Activated B cell treated with CpG ODN at 0.5 μM for 24 hours (primary cell): ENCODE results near the gene KCNN3. TPM values are rescaled to one million over a fixed set of nuclear protein-coding genes. Genes with fewer than 3 reads are reported as not detected.

Source experiments
- ATAC-seq: fragments of 200-7000 bp; cut with Tn5 transposase; one replicate; pipeline ENCODE4 v1.10.0; 2021; ENCODE audit warnings: low read depth, mild to moderate bottlenecking, moderate library complexity
- CTCF ChIA-PET: fragments of 350-600 bp; sonication (Branson Sonifier 250); formaldehyde crosslinking; loops from one replicate; lab custom pipeline; 2021; ENCODE audit warnings: antibody characterized with exemption; lab: Charles Lee
- POLR2A ChIA-PET: fragments of 350-600 bp; sonication (Branson Sonifier 250); formaldehyde crosslinking; loops from one replicate; lab custom pipeline; 2021; ENCODE audit warnings: antibody characterized with exemption; lab: Charles Lee
- DNase-seq: peaks from one replicate; pipeline ENCODE4 v3.0.0; 2022
- H3K27ac Mint-ChIP-seq: one replicate; pipeline ENCODE4 v1.8.0; 2020; ENCODE audit warnings: mixed read lengths
- H3K27me3 Mint-ChIP-seq: one replicate; pipeline ENCODE4 v1.8.0; 2021; ENCODE audit warnings: mixed read lengths
- H3K36me3 Mint-ChIP-seq: one replicate; pipeline ENCODE4 v1.8.0; 2021; ENCODE audit warnings: low read depth, mixed read lengths
- H3K4me1 Mint-ChIP-seq: one replicate; pipeline ENCODE4 v1.8.0; 2021; ENCODE audit warnings: mixed read lengths
- H3K4me3 Mint-ChIP-seq: one replicate; pipeline ENCODE4 v1.8.0; 2020; ENCODE audit warnings: mild to moderate bottlenecking, mixed read lengths
- H3K9me3 Mint-ChIP-seq: one replicate; pipeline ENCODE4 v1.8.0; 2020; ENCODE audit warnings: mixed read lengths
- CTCF ChIP-seq: fragments of 200-600 bp; IDR thresholded peaks from one replicate; pipeline ENCODE4 v1.8.0; 2022; ENCODE audit warnings: antibody characterized with exemption, mild to moderate bottlenecking
- intact Hi-C: fragments of 100-400 bp; cut with micrococcal nuclease; formaldehyde crosslinking; loops from one replicate; pipeline ENCODE4 v1.15.1; 2024
- total RNA-seq: library from RNA; stranded (reverse); gene quantifications from 2 replicates; pipeline ENCODE4 v1.2.3, GENCODE V29; 2022

The KCNN3 gene
- total RNA-seq, 1 donor from 2014 or later = 1.1 TPM

DNA sequence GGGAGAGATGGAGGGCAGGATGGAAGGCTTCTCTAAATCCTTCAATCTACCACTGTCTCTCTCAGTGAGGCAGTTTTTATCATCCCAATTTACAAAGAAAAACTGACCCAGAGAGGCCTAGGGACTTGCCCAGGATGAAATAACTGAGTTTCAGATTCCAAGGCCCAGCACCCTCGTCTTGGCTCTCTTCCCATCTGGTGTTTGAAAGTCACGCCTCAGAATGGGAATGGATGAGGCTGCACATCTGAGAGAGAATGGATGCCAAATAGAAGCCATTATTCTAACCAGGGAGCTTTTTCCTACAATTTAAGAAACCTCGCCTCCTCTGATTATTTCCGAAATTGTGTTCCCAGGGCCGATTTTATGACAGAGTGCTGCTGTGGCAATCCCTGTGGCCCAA, 10.6 kb upstream of the KCNN3 start:
- Mint-ChIP-seq H3K9me3 (no peaks in the 10 kb centered on the region), H3K4me1 (no peaks in the 10 kb centered on the region), H3K4me3 (no peak overlapping the region), H3K27ac (no peak overlapping the region), H3K36me3 (no peaks in the 10 kb centered on the region), H3K27me3 (no peaks in the 10 kb centered on the region)
- CTCF ChIA-PET = interaction anchor here (1.4 kb wide), 1 partner anchor 321 kb away, joined by 10 read pairs; no protein-coding TSS in a partner anchor
- DNase-seq (no peak), ATAC-seq (no peak)
- TF ChIP-seq CTCF = no peak
- POLR2A ChIA-PET = no interaction called here
- intact Hi-C loops = no loop called here

- ChIA-PET CTCF (interaction anchor here (0.7 to 2.7 kb wide), 19 partner anchors 13 to 399 kb away, joined by 3 to 36 read pairs (median 4); no protein-coding TSS in a partner anchor), POLR2A (interaction anchor here (1.1 to 1.6 kb wide), 2 partner anchors 319 to 321 kb away, joined by 4 to 10 read pairs; partner anchors contain the start of gene UBE2Q1)
- Mint-ChIP-seq H3K27me3 (no peaks in the 10 kb centered on the region), H3K4me1 (no peaks in the 10 kb centered on the region), H3K9me3 (no peaks in the 10 kb centered on the region), H3K36me3 (no peaks in the 10 kb centered on the region), H3K27ac (no peak overlapping the region), H3K4me3 (no peak overlapping the region)
- DNase-seq (no peak), ATAC-seq (no peak)
- intact Hi-C loops = loop anchor here (2.0 kb wide), 1 partner anchor 118 kb away; no protein-coding TSS in a partner anchor
- no peak for TF ChIP-seq CTCF
Observed at GRCh38 chr1:154879038-154879421, 8.9 kb upstream of the KCNN3 start.

DNA sequence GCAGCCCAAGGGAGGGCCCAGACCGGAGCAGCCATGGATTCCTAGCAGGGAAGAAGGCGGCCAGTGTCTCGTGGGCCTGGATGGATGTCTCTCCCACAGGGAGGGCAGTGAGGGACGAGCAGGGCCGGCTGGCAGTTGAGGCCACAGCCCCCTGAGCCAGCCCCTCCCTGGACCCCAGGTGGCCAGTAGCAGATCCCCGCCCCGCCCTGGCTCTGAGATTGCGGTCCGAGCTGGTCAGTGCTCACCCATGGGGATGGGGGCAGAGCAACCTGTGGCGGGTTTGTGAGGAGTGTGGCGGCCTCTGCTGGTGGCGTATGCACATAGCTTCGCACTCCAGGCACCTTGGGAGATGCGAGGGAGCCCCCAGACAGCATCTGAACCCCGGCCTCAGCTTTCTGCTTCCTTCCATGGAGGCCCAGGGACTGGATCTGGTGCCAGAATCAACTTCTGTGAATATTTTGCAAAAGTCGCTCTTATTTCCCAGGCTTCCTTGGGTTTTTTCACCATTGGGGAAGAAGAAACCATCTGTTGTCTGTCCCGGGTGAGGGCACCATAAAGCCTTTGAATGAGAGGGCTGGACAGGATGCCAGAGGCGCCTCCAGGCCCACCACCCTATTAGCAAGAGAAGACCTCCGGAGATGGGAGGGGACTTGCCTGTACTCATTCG, 8.4 kb upstream of the KCNN3 start:
- TF ChIP-seq CTCF = no peak
- Mint-ChIP-seq H3K4me3 (no peak overlapping the region), H3K9me3 (no peaks in the 10 kb centered on the region), H3K27me3 (no peaks in the 10 kb centered on the region), H3K4me1 (no peaks in the 10 kb centered on the region), H3K27ac (no peak overlapping the region), H3K36me3 (no peaks in the 10 kb centered on the region)
- POLR2A ChIA-PET = interaction anchor here (0.8 to 1.6 kb wide), 3 partner anchors 15 to 320 kb away, joined by 3 to 10 read pairs (median 4); partner anchors contain the start of gene UBE2Q1
- ATAC-seq (peak; percentile 99), DNase-seq (peak; percentile 64)
- CTCF ChIA-PET = interaction anchor here (0.7 to 2.7 kb wide), 19 partner anchors 12 to 398 kb away, joined by 3 to 36 read pairs (median 4); no protein-coding TSS in a partner anchor
- intact Hi-C loops = loop anchor here (1.0 to 2.0 kb wide), 5 partner anchors 118 to 399 kb away; no protein-coding TSS in a partner anchor

DNA sequence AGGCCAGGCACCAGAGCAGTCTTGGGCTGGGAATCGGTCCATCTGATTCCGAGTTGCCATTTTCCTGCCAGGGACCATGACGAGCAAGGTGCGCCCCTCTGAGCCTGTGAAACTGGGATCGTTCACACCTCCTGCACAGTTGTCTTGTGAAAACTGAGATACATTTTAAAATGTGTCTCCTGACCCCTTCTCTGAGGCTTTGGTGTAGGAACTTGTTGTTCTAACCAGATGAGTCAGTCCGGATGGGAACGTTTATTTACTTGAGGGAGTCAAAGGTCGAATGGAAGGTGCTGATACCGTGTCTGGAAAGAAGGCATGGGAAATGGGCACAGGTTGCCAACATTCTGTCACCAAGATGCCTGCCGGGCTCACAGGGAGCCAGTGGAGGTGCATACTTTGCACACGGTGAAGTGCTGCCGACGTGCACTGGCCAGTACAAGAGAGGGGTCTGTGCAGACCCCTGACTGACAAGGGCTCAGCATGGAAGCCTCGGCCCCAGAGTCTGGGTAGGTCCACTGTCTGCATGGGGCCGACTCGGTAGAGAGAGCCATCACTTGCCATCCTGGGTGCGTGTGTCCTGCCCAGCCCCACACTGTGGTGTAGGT, 7.4 kb upstream of the KCNN3 start:
- H3K4me3 Mint-ChIP-seq = no peak overlapping the region
- CTCF ChIA-PET = interaction anchor here (1.1 to 2.7 kb wide), 6 partner anchors 108 to 397 kb away, joined by 3 to 36 read pairs (median 6); no protein-coding TSS in a partner anchor
- ATAC-seq (no peak), DNase-seq (no peak)
- intact Hi-C loops = no loop called here
- no peaks in the 10 kb centered on the region for H3K9me3 Mint-ChIP-seq
- POLR2A ChIA-PET = interaction anchor here (1.6 kb wide), 1 partner anchor 318 kb away, joined by 10 read pairs; no protein-coding TSS in a partner anchor
- H3K4me1 Mint-ChIP-seq = no peaks in the 10 kb centered on the region
- no peak for TF ChIP-seq CTCF
- H3K36me3 Mint-ChIP-seq = no peaks in the 10 kb centered on the region
- no peaks in the 10 kb centered on the region for H3K27me3 Mint-ChIP-seq
- H3K27ac Mint-ChIP-seq = no peak overlapping the region
